Measurements from ENCODE around the gene PUSL1.

DNA sequence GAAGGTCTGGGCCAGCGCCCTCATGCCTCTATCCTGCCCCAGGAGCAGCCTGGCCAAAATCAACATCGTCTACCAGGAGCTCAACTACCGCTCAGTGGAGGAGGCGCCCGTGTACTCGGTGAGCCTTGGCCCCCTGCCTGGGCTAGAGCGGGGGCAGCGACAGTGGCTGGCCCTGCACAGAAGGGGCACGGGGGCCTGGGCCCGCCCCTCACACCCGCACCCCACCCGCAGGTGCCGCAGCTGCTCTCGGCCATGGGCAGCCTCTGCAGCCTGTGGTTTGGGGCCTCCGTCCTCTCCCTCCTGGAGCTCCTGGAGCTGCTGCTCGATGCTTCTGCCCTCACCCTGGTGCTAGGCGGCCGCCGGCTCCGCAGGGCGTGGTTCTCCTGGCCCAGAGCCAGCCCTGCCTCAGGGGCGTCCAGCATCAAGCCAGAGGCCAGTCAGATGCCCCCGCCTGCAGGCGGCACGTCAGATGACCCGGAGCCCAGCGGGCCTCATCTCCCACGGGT, 17.3 kb upstream of the PUSL1 start:
- TF ChIP-seq, protein P1, sequence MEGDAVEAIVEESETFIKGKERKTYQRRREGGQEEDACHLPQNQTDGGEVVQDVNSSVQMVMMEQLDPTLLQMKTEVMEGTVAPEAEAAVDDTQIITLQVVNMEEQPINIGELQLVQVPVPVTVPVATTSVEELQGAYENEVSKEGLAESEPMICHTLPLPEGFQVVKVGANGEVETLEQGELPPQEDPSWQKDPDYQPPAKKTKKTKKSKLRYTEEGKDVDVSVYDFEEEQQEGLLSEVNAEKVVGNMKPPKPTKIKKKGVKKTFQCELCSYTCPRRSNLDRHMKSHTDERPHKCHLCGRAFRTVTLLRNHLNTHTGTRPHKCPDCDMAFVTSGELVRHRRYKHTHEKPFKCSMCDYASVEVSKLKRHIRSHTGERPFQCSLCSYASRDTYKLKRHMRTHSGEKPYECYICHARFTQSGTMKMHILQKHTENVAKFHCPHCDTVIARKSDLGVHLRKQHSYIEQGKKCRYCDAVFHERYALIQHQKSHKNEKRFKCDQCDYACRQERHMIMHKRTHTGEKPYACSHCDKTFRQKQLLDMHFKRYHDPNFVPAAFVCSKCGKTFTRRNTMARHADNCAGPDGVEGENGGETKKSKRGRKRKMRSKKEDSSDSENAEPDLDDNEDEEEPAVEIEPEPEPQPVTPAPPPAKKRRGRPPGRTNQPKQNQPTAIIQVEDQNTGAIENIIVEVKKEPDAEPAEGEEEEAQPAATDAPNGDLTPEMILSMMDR (conservative IDR thresholded peaks at IDR 0.05; ENCODE audit: low read depth, low read length) = no peak
- no peak for TF ChIP-seq EZH2phosphoT487 (IDR thresholded peaks at IDR 0.05; ENCODE audit: borderline replicate concordance, low read length)

Measured in PC-3 (cell line).